HepG2 (cell line): Measurements from ENCODE around the gene BAHCC1. TPM values are rescaled to one million over a fixed set of nuclear protein-coding genes. Genes with fewer than 3 reads are reported as not detected.
A peak's percentile ranks its signal among the peaks of the same experiment; 100 is the strongest.

Source experiments
- ATAC-seq: fragments of 200-7000 bp; cut with Tn5 transposase; 3 replicates; pipeline ENCODE4 v1.9.1; 2020; ENCODE audit warnings: mild to moderate bottlenecking, moderate library complexity
- BruUV-seq: library from RNA; stranded (reverse); fragments of 400-500 nt; replicated peaks from 2 replicates; lab custom pipeline; 2021; lab: Mats Ljungman, UMichigan
- CTCF ChIA-PET: fragments of 300-600 bp; formaldehyde crosslinking; extraction: SDS; loops from one replicate; lab custom pipeline; 2021; ENCODE audit warnings: low total read pairs, inconsistent platforms, low intra/inter-chr PET ratio; lab: Yijun Ruan, JAX
- POLR2A ChIA-PET: fragments of 350-600 bp; sonication (Branson Sonifier 250); formaldehyde crosslinking; loops from one replicate; lab custom pipeline; 2020; ENCODE audit warnings: antibody characterized with exemption, inconsistent platforms; lab: Yijun Ruan, JAX
- DNase-seq: peaks from one replicate; pipeline ENCODE4 v3.0.0-alpha.2; 2015; ENCODE audit warnings: low spot score
- FAIRE-seq: peaks from 3 replicates; lab custom pipeline; 2011; peaks lifted over from hg19 to GRCh38; lab: Jason Lieb, UNC
- H2AFZ ChIP-seq: one replicate; pipeline ENCODE4 v1.6.1; 2011; ENCODE audit warnings: low read length, inconsistent platforms
- H3K27ac ChIP-seq: fragments of 300-600 bp; 3 replicates; pipeline ENCODE4 v1.8.0; 2011; ENCODE audit warnings: mixed run types, mild to moderate bottlenecking, mixed read lengths, low read length, inconsistent platforms; ENCODE audit not compliant: insufficient read depth; ENCODE audit errors: extremely low read length
- H3K27me3 ChIP-seq, 2 experiments: fragments of 200-600 bp in 1 of 2; 2 replicates in 1 of 2; 3 replicates in 1 of 2; pipeline versions ENCODE4 v1.6.0 to v1.8.0; 2011; ENCODE audit warnings: low read length in 2 of 2, mild to moderate bottlenecking in 2 of 2, moderate library complexity in 2 of 2, inconsistent platforms in 1 of 2; ENCODE audit not compliant: insufficient read depth in 2 of 2, control insufficient read depth in 1 of 2
- H3K36me3 ChIP-seq, 2 experiments: fragments of 200-600 bp in 1 of 2; replicated peaks in 1 of 2; 2 replicates in 1 of 2; 3 replicates in 1 of 2; pipeline versions ENCODE4 v1.5.1 to v1.8.0; 2011; ENCODE audit warnings: low read length in 2 of 2, inconsistent platforms in 1 of 2; ENCODE audit not compliant: insufficient read depth in 2 of 2, control insufficient read depth in 1 of 2
- H3K4me1 ChIP-seq: 2 replicates; pipeline ENCODE4 v1.5.1; 2012; ENCODE audit warnings: low read length, inconsistent platforms; ENCODE audit not compliant: insufficient read depth
- H3K4me2 ChIP-seq: 2 replicates; pipeline ENCODE4 v1.6.0; 2011; ENCODE audit warnings: low read depth, low read length, inconsistent platforms
- H3K4me3 ChIP-seq, 3 experiments: fragments of 200-600 bp in 1 of 3; sonication (generic), shearing (Covaris generic) in 1 of 3; replicated peaks in 1 of 3; 2 replicates each; pipeline ENCODE4 v1.5.1; 2011 to 2016; ENCODE audit warnings: low read length in 3 of 3, inconsistent platforms in 2 of 3, low read depth in 2 of 3, mild to moderate bottlenecking in 2 of 3, control low read depth in 1 of 3, mixed read lengths in 1 of 3; ENCODE audit not compliant: insufficient read depth in 1 of 3
- H3K79me2 ChIP-seq: one replicate; pipeline ENCODE4 v1.6.1; 2011; ENCODE audit warnings: low read length, inconsistent platforms; ENCODE audit not compliant: insufficient read depth
- H3K9ac ChIP-seq: 2 replicates; pipeline ENCODE4 v1.6.0; 2011; ENCODE audit warnings: mild to moderate bottlenecking, low read depth, low read length, inconsistent platforms; ENCODE audit not compliant: insufficient read depth
- H3K9me3 ChIP-seq: 2 replicates; pipeline ENCODE4 v1.5.1; 2012; ENCODE audit warnings: mild to moderate bottlenecking, low read length
- H4K20me1 ChIP-seq: 2 replicates; pipeline ENCODE4 v1.6.0; 2011; ENCODE audit warnings: inconsistent platforms, mild to moderate bottlenecking, low read length, moderate library complexity; ENCODE audit not compliant: insufficient read depth
- EZH2 ChIP-seq: conservative IDR thresholded peaks from 2 replicates; pipeline ENCODE4 v1.6.1; 2012; ENCODE audit warnings: mild to moderate bottlenecking, low read depth, low read length, moderate library complexity
- GLI4 ChIP-seq: sonication (generic); formaldehyde crosslinking; IDR thresholded peaks from 2 replicates; pipeline ENCODE4 v1.5.1; 2020; ENCODE audit warnings: missing genetic modification reagents, mild to moderate bottlenecking, moderate library complexity, borderline replicate concordance
- HNF4G ChIP-seq, 2 experiments: sonication (generic) in 1 of 2; formaldehyde crosslinking in 1 of 2; IDR thresholded peaks; 2 replicates each; pipeline versions ENCODE4 v1.4.0 to v1.6.1; 2011 to 2020; ENCODE audit warnings: borderline replicate concordance in 2 of 2, low read depth in 2 of 2, mild to moderate bottlenecking in 2 of 2, low read length in 1 of 2, missing genetic modification reagents in 1 of 2, moderate library complexity in 1 of 2
- KLF11 ChIP-seq: IDR thresholded peaks from 2 replicates; pipeline ENCODE4 v1.6.1; 2016; ENCODE audit warnings: missing compliant biosample characterization
- ZNF263 ChIP-seq: sonication (generic); formaldehyde crosslinking; IDR thresholded peaks from 2 replicates; pipeline ENCODE4 v1.4.0; 2020; ENCODE audit warnings: missing genetic modification reagents
- WGBS: methylation state at CpG from one replicate; pipeline ENCODE4 v1.1.6; 2017; ENCODE audit warnings: low lambda C conversion rate; 5-methylcytosine and 5-hydroxymethylcytosine counted together
- in situ Hi-C: cut with HindIII; loops from 2 replicates; pipeline ENCODE4 v1.10.0; 2017; ENCODE audit warnings: low pct_unique_long_range_greater_than_20kb; ENCODE audit not compliant: extremely low pct_ligation_motif_present
- intact Hi-C: fragments of 100-400 bp; cut with micrococcal nuclease; formaldehyde crosslinking; loops from one replicate; pipeline ENCODE4 v1.10.0; 2022; ENCODE audit not compliant: unreplicated experiment
- polyA plus RNA-seq, 8 experiments: library from polyadenylated mRNA; depleted of rRNA in 3 of 8; stranded (reverse) in 7 of 8; unstranded in 1 of 8; fragments of >200 nt; fragmentation: Illumina TruSeq in 4 of 8; extraction: Trizol in 4 of 8; gene quantifications; 2 replicates each; pipeline versions ENCODE4 v1.2.1 to v1.2.3, GENCODE V29; 2011 to 2016; ENCODE audit warnings: low read depth in 4 of 8, missing spikeins in 1 of 8, mixed read lengths in 1 of 8; ENCODE audit not compliant: insufficient read depth in 1 of 8
- total RNA-seq, 5 experiments: library from RNA; depleted of rRNA; stranded (reverse); fragments of >200 nt; fragmentation: Illumina TruSeq; extraction: Trizol; gene quantifications; 2 replicates each; pipeline ENCODE4 v1.2.3, GENCODE V29; 2016; ENCODE audit warnings: low read depth in 1 of 5
- TF ChIP-seq, protein P1 (sequence below): IDR thresholded peaks from 2 replicates; pipeline ENCODE4 v1.6.1; 2016
- TF ChIP-seq, protein P2 (sequence below): sonication (generic); formaldehyde crosslinking; IDR thresholded peaks from 2 replicates; pipeline ENCODE4 v1.5.0; 2020; ENCODE audit warnings: missing genetic modification reagents
- TF ChIP-seq, protein P3 (sequence below): sonication (generic); formaldehyde crosslinking; conservative IDR thresholded peaks from 2 replicates; pipeline ENCODE4 v1.4.0; 2020; ENCODE audit warnings: missing genetic modification reagents
- TF ChIP-seq, protein P4 (sequence below), 2 experiments: sonication (generic) in 1 of 2; formaldehyde crosslinking in 1 of 2; IDR thresholded peaks; 2 replicates each; pipeline versions ENCODE4 v1.4.0 to v1.6.1; 2018 to 2020; ENCODE audit warnings: missing genetic modification reagents in 2 of 2, borderline replicate concordance in 1 of 2, low read depth in 1 of 2, mild to moderate bottlenecking in 1 of 2, missing biosample characterization in 1 of 2
- TF ChIP-seq, protein P5 (sequence below): sonication (generic); formaldehyde crosslinking; IDR thresholded peaks from 2 replicates; pipeline ENCODE4 v1.4.0; 2020; ENCODE audit warnings: missing genetic modification reagents, borderline replicate concordance
- TF ChIP-seq, protein P6 (sequence below): IDR thresholded peaks from 2 replicates; pipeline ENCODE4 v1.6.1; 2016; ENCODE audit warnings: missing genetic modification reagents, missing compliant biosample characterization
- TF ChIP-seq, protein P7 (sequence below): sonication (generic); formaldehyde crosslinking; IDR thresholded peaks from 2 replicates; pipeline ENCODE4 v1.4.0; 2020; ENCODE audit warnings: missing genetic modification reagents

Gene BAHCC1
- total and polyA plus RNA-seq, 2 of the 13 experiments (the other 11 are each of a cell fraction or from before 2014, with no cell fraction given), result 1.4 to 1.7 TPM

DNA sequence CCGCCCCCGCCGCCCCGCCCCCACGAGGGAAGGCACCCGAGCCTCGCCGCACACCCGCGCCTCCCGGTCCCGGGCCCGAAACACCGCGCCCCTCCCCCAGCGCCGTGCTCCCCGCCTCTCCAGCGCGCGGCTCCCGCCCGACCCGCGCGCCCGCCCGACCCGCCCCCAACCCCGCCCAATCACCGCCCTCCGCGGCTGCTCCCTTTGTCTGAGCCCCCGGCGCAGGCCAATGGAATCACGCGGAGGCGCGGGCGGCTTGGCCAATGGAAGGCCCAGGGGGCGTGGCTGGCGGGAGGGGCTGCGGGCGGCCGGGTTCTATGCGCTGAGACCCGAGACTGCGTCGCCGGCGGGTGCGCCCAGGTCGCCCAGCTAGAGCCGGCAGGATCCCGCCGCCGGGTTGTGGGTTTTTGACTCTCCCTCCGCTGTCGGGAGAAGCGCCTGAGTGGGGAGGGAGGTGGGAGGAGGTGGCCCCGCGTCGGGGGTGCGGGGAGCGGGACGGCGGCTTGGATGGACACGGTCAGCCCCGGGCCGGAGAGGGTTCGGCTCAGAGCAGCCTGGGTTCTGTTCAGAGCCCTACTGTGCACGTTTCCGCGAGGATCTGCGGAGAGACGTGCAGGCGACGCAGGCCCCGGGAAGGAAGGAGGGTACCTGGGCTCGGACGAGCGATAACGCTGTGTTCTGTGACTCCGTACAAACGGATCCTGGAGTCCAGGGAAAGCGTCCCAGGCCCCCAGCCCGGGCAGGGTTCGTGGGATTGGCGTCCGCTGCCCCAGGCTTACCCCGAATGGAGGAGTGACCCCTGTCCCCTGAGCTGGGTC, 49.0 kb upstream of the BAHCC1 start:
- peaks cover 87% of the 10 kb centered on the region for H3K4me1 ChIP-seq
- H4K20me1 ChIP-seq, result 0 out of 2 replicates have a peak, but pooled peaks cover 3% of the 10 kb centered on the region
- peaks cover 27% of the 10 kb centered on the region for H3K79me2 ChIP-seq
- peak overlapping the region; percentile 96 for H3K4me2 ChIP-seq
- H2AFZ ChIP-seq, result no peak overlapping the region
- intact Hi-C loops (no loop called here), in situ Hi-C loops (no loop called here)
- FAIRE-seq (peak; percentile 42), ATAC-seq (peak; percentile 85), DNase-seq (peak; percentile 96)
- ChIA-PET CTCF (no interaction called here), POLR2A (interaction anchor here (0.9 to 1.4 kb wide), 5 partner anchors 12 to 45 kb away, joined by 3 to 7 read pairs (median 3); no protein-coding TSS in a partner anchor)
- H3K9me3 ChIP-seq, result no peaks in the 10 kb centered on the region
- peak overlapping the region; percentile 66 to 85 (median 78) for H3K4me3 ChIP-seq
- peaks cover 5 to 75% of the 10 kb centered on the region in 2 experiments; a peak in 4 of 5 replicates for H3K27me3 ChIP-seq
- no peak overlapping the region for H3K27ac ChIP-seq
- WGBS, result 0% methylated on average over 29 of the region's 91 CpGs
- H3K36me3 ChIP-seq, result no peaks in the 10 kb centered on the region
- TSS peak; percentile 85 for BruUV-seq
- peak overlapping the region; percentile 61 for H3K9ac ChIP-seq
- TF ChIP-seq, protein P1, sequence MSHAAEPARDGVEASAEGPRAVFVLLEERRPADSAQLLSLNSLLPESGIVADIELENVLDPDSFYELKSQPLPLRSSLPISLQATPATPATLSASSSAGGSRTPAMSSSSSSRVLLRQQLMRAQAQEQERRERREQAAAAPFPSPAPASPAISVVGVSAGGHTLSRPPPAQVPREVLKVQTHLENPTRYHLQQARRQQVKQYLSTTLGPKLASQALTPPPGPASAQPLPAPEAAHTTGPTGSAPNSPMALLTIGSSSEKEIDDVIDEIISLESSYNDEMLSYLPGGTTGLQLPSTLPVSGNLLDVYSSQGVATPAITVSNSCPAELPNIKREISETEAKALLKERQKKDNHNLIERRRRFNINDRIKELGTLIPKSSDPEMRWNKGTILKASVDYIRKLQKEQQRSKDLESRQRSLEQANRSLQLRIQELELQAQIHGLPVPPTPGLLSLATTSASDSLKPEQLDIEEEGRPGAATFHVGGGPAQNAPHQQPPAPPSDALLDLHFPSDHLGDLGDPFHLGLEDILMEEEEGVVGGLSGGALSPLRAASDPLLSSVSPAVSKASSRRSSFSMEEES (CRISPR knock-in tag), result no peak
- TF ChIP-seq, protein P2, sequence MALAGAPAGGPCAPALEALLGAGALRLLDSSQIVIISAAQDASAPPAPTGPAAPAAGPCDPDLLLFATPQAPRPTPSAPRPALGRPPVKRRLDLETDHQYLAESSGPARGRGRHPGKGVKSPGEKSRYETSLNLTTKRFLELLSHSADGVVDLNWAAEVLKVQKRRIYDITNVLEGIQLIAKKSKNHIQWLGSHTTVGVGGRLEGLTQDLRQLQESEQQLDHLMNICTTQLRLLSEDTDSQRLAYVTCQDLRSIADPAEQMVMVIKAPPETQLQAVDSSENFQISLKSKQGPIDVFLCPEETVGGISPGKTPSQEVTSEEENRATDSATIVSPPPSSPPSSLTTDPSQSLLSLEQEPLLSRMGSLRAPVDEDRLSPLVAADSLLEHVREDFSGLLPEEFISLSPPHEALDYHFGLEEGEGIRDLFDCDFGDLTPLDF (CRISPR knock-in tag), result no peak
- TF ChIP-seq HNF4G (IDR thresholded peaks at IDR 0.05; ENCODE audit: borderline replicate concordance, low read depth, low read length), result no peak
- 0 out of 2 replicates have a peak, but pooled peaks have one; percentile 36 for TF ChIP-seq HNF4G (CRISPR knock-in tag; IDR thresholded peaks at IDR 0.05; ENCODE audit: borderline replicate concordance, low read depth)
- TF ChIP-seq, protein P3, sequence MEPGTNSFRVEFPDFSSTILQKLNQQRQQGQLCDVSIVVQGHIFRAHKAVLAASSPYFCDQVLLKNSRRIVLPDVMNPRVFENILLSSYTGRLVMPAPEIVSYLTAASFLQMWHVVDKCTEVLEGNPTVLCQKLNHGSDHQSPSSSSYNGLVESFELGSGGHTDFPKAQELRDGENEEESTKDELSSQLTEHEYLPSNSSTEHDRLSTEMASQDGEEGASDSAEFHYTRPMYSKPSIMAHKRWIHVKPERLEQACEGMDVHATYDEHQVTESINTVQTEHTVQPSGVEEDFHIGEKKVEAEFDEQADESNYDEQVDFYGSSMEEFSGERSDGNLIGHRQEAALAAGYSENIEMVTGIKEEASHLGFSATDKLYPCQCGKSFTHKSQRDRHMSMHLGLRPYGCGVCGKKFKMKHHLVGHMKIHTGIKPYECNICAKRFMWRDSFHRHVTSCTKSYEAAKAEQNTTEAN (CRISPR knock-in tag), result 0 out of 2 replicates have a peak, but pooled peaks have one; percentile 7
- TF ChIP-seq, protein P4, sequence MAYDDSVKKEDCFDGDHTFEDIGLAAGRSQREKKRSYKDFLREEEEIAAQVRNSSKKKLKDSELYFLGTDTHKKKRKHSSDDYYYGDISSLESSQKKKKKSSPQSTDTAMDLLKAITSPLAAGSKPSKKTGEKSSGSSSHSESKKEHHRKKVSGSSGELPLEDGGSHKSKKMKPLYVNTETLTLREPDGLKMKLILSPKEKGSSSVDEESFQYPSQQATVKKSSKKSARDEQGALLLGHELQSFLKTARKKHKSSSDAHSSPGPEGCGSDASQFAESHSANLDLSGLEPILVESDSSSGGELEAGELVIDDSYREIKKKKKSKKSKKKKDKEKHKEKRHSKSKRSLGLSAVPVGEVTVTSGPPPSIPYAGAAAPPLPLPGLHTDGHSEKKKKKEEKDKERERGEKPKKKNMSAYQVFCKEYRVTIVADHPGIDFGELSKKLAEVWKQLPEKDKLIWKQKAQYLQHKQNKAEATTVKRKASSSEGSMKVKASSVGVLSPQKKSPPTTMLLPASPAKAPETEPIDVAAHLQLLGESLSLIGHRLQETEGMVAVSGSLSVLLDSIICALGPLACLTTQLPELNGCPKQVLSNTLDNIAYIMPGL (CRISPR knock-in tag; IDR thresholded peaks at IDR 0.05; ENCODE audit: borderline replicate concordance in 1 of 2, low read depth in 1 of 2), result peak in 1 of 2 experiments; percentile 9; a peak in 2 of 4 replicates
- TF ChIP-seq, protein P5, sequence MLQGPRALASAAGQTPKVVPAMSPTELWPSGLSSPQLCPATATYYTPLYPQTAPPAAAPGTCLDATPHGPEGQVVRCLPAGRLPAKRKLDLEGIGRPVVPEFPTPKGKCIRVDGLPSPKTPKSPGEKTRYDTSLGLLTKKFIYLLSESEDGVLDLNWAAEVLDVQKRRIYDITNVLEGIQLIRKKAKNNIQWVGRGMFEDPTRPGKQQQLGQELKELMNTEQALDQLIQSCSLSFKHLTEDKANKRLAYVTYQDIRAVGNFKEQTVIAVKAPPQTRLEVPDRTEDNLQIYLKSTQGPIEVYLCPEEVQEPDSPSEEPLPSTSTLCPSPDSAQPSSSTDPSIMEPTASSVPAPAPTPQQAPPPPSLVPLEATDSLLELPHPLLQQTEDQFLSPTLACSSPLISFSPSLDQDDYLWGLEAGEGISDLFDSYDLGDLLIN (CRISPR knock-in tag), result 0 out of 2 replicates have a peak, but pooled peaks have one; percentile 66
- TF ChIP-seq EZH2, result no peak
- peak; percentile 23; the same call in 1 of the 2 replicates for TF ChIP-seq ZNF263
- peak; percentile 75; the same call in 1 of the 2 replicates for TF ChIP-seq KLF11 (CRISPR knock-in tag)
- TF ChIP-seq, protein P6, sequence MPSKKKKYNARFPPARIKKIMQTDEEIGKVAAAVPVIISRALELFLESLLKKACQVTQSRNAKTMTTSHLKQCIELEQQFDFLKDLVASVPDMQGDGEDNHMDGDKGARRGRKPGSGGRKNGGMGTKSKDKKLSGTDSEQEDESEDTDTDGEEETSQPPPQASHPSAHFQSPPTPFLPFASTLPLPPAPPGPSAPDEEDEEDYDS (CRISPR knock-in tag), result peak; percentile 43; the same call in 1 of the 2 replicates
- TF ChIP-seq, protein P7, sequence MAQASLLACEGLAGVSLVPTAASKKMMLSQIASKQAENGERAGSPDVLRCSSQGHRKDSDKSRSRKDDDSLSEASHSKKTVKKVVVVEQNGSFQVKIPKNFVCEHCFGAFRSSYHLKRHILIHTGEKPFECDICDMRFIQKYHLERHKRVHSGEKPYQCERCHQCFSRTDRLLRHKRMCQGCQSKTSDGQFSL (CRISPR knock-in tag), result no peak
- peak; percentile 87; the same call in 1 of the 2 replicates for TF ChIP-seq GLI4 (CRISPR knock-in tag)
